ENCODE data around the gene CCDC93. TPM values are rescaled to one million over a fixed set of nuclear protein-coding genes. Genes with fewer than 3 reads are reported as not detected.

The CCDC93 gene
- polyA plus RNA-seq, 2 of the 4 experiments (the other 2 are of a cell fraction) = 14.4 to 17.8 TPM

DNA sequence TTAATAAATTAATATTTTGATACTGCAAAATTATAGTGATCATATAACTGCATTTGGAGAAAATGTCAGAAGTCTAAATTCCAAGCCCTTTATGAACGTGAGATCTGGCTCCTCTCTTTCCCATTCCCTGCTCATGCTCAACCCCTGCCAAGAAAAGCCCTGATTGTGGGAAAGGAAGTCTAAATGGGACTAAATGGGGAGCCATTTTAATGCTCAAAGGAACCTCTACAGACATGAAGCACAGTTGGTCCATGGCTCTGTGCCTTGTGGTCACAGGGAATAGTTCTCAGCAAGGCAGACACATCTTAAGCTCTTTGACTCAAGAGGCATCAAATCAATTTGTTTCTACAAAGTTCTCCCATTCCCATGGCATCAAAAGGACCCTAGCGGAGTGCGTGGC is 45.1 kb upstream of the CCDC93 start:
- H3K9me3 ChIP-seq = no peaks in the 10 kb centered on the region
- no peak for DNase-seq (ENCODE audit: low read depth in 1 of 2, low spot score in 1 of 2)
- no peak overlapping the region for H3K4me2 ChIP-seq
- H3K27ac ChIP-seq = no peak overlapping the region
- no peaks in the 10 kb centered on the region for H3K4me1 ChIP-seq
- 58% methylated on average over 3 of the region's 3 CpGs for whole genome bisulfite sequencing (ENCODE audit: missing lambda C conversion rate)
- no peak for ATAC-seq
- POLR2A ChIA-PET = no interaction called here
- TF ChIP-seq, protein P1, sequence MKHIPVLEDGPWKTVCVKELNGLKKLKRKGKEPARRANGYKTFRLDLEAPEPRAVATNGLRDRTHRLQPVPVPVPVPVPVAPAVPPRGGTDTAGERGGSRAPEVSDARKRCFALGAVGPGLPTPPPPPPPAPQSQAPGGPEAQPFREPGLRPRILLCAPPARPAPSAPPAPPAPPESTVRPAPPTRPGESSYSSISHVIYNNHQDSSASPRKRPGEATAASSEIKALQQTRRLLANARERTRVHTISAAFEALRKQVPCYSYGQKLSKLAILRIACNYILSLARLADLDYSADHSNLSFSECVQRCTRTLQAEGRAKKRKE (CRISPR knock-in tag; IDR thresholded peaks at IDR 0.05; ENCODE audit: low read depth) = no peak
- TF ChIP-seq KDM1A (IDR thresholded peaks at IDR 0.05; ENCODE audit: low read depth) (no peak), TP53 (CRISPR knock-in tag; IDR thresholded peaks at IDR 0.05) (no peak), RCOR1 (IDR thresholded peaks at IDR 0.05; ENCODE audit: low read depth, low read length) (no peak), ZSCAN20 (CRISPR knock-in tag; IDR thresholded peaks at IDR 0.05) (no peak), NR3C1 (IDR thresholded peaks at IDR 0.05) (no peak), ZFP36 (IDR thresholded peaks at IDR 0.05; ENCODE audit: borderline replicate concordance, partially characterized antibody) (no peak), SREBF2 (IDR thresholded peaks at IDR 0.05) (no peak), EHF (CRISPR knock-in tag; IDR thresholded peaks at IDR 0.05) (no peak), RFX5 (IDR thresholded peaks at IDR 0.05) (no peak), FOSL2 (IDR thresholded peaks at IDR 0.05) (no peak), FOSL2 (CRISPR knock-in tag; IDR thresholded peaks at IDR 0.05) (no peak), MAFK (IDR thresholded peaks at IDR 0.05; ENCODE audit: partially characterized antibody) (no peak), ZC3H11A (IDR thresholded peaks at IDR 0.05) (no peak), HDAC2 (IDR thresholded peaks at IDR 0.05) (no peak), CHD4 (IDR thresholded peaks at IDR 0.05; ENCODE audit: borderline replicate concordance) (no peak), JUN (IDR thresholded peaks at IDR 0.05) (no peak), CBX8 (IDR thresholded peaks at IDR 0.05) (no peak), NFE2L2 (conservative IDR thresholded peaks at IDR 0.05; ENCODE audit: low read length) (no peak), CBX2 (IDR thresholded peaks at IDR 0.05; ENCODE audit: borderline replicate concordance, low read depth) (no peak)
- TF ChIP-seq, protein P2, sequence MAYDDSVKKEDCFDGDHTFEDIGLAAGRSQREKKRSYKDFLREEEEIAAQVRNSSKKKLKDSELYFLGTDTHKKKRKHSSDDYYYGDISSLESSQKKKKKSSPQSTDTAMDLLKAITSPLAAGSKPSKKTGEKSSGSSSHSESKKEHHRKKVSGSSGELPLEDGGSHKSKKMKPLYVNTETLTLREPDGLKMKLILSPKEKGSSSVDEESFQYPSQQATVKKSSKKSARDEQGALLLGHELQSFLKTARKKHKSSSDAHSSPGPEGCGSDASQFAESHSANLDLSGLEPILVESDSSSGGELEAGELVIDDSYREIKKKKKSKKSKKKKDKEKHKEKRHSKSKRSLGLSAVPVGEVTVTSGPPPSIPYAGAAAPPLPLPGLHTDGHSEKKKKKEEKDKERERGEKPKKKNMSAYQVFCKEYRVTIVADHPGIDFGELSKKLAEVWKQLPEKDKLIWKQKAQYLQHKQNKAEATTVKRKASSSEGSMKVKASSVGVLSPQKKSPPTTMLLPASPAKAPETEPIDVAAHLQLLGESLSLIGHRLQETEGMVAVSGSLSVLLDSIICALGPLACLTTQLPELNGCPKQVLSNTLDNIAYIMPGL (CRISPR knock-in tag; IDR thresholded peaks at IDR 0.05; ENCODE audit: borderline replicate concordance) = no peak
- CTCF ChIA-PET = interaction anchor here (7.2 kb wide), 1 partner anchor 12 kb away, joined by 63 read pairs; no protein-coding TSS in a partner anchor
- H3K4me3 ChIP-seq = no peak overlapping the region
- FAIRE-seq = no peak

DNA sequence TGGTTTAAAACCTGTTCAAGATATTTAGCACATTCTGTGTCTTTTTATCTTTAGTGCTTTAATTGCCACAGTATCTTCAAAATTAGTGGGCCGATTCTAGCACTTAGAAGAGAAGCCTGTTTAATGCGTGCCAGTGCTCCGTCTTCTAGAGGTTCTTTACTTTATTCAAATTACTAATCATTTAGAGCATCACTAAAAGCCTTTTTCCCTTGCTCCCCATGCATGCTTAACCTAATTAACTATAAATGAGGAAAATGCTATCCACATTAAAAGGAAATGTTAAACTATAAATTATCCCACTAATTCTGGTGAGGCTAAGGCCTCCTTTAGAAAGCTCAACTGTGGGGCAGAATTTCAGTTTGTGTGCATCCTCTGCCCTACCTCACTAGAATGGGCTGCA is 42.9 kb upstream of the CCDC93 start:
- FAIRE-seq (no peak), DNase-seq (ENCODE audit: low read depth in 1 of 2, low spot score in 1 of 2) (no peak), ATAC-seq (no peak)
- Histone ChIP-seq H3K9me3 (no peaks in the 10 kb centered on the region), H3K4me1 (no peaks in the 10 kb centered on the region), H3K4me3 (no peak overlapping the region), H3K27ac (no peak overlapping the region), H3K4me2 (no peak overlapping the region)
- ChIA-PET CTCF (interaction anchor here (0.7 to 0.9 kb wide), 2 partner anchors 147 to 819 kb away, joined by 3 read pairs; no protein-coding TSS in a partner anchor), POLR2A (no interaction called here)
- no peak for TF ChIP-seq GATA3 (IDR thresholded peaks at IDR 0.05; ENCODE audit: borderline replicate concordance)
- TF ChIP-seq, protein P3, sequence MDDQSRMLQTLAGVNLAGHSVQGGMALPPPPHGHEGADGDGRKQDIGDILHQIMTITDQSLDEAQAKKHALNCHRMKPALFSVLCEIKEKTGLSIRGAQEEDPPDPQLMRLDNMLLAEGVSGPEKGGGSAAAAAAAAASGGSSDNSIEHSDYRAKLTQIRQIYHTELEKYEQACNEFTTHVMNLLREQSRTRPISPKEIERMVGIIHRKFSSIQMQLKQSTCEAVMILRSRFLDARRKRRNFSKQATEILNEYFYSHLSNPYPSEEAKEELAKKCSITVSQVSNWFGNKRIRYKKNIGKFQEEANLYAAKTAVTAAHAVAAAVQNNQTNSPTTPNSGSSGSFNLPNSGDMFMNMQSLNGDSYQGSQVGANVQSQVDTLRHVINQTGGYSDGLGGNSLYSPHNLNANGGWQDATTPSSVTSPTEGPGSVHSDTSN (IDR thresholded peaks at IDR 0.05) = no peak
- TF ChIP-seq SMC3 (IDR thresholded peaks at IDR 0.05) = no peak
- no peak for TF ChIP-seq ZNF302 (CRISPR knock-in tag; IDR thresholded peaks at IDR 0.05)
- 72% methylated on average over 3 of the region's 3 CpGs for WGBS (ENCODE audit: missing lambda C conversion rate)
